Erythroblast (primary cell): ENCODE data around the gene CDT1.
A peak's percentile ranks its signal among the peaks of the same experiment; 100 is the strongest.

Experiments
- GATA1 ChIP-seq: IDR thresholded peaks from 2 replicates; pipeline ENCODE4 v1.6.1; 2011; ENCODE audit warnings: low read depth, mild to moderate bottlenecking, control low read depth, low read length, moderate library complexity
- POLR2A ChIP-seq: IDR thresholded peaks from 2 replicates; pipeline ENCODE4 v1.6.1; 2011; ENCODE audit warnings: mild to moderate bottlenecking, low read length

- peak; percentile 56 for TF ChIP-seq POLR2A
- TF ChIP-seq GATA1: no peak
These were observed 53.5 kb downstream of the CDT1 start, which contains the start of the genes GALNS and TRAPPC2L for GRCh38 chr16:88856828-88857727.
